ENCODE measurements around the gene C9orf85. TPM values are rescaled to one million over a fixed set of nuclear protein-coding genes. Genes with fewer than 3 reads are reported as not detected.

The C9orf85 gene
- total and polyA plus RNA-seq, 2 of the 4 experiments (the other 2 are of a cell fraction), result 4.3 to 8.4 TPM

- no peak overlapping the region for H4K5ac ChIP-seq (ENCODE audit: low read depth, low read length)
- in situ Hi-C loops (cut with MboI; ENCODE audit: low sequenced_read_pairs) (no loop called here), dilution Hi-C loops (cut with HindIII; ENCODE audit: low sequenced_read_pairs, unreplicated experiment) (no loop called here), intact Hi-C loops (cut with micrococcal nuclease) (no loop called here)
- no peak overlapping the region for H2BK120ac ChIP-seq (ENCODE audit: low read depth, low read length)
- WGBS, 2 experiments (ENCODE audit: extremely low coverage in 2 of 2, insufficient read length in 1 of 2), result 94% methylated on average over 6 of the region's 10 CpGs; no CpG with 5 or more reads in 1 of the 2 experiments
- no peak overlapping the region for H3K27ac ChIP-seq (ENCODE audit: insufficient read depth, low read length)
- ChIA-PET CTCF (interaction anchor here (0.6 kb wide), 1 partner anchor 11 kb away, joined by 3 read pairs; no protein-coding TSS in a partner anchor), POLR2A (ENCODE audit: unreplicated experiment) (no interaction called here)
- H3K18ac ChIP-seq (ENCODE audit: low read depth, low read length), result no peak overlapping the region
- H2AK9ac ChIP-seq (replicated peaks; ENCODE audit: low read depth, low read length, poor library complexity), result no peak overlapping the region
- no peak overlapping the region for H2BK5ac ChIP-seq (ENCODE audit: low read depth, low read length, poor library complexity, severe bottlenecking)
- no peak overlapping the region for H2AK5ac ChIP-seq (ENCODE audit: low read depth, low read length)
- H4K20me1 ChIP-seq (ENCODE audit: insufficient read depth, low read length), result peaks cover 4% of the 10 kb centered on the region
- H3K4me2 ChIP-seq (ENCODE audit: low read depth, low read length), result no peak overlapping the region
- no peaks in the 10 kb centered on the region for H3K36me3 ChIP-seq (ENCODE audit: control insufficient read depth, insufficient read depth, low read length)
- ATAC-seq (ENCODE audit: low read depth) (no peak), DNase-seq (no peak)
- BruUV-seq (replicated peaks), result no TSS peak
- H4K91ac ChIP-seq (ENCODE audit: insufficient read depth, low read depth, low read length), result no peak overlapping the region
- H3K27me3 ChIP-seq (ENCODE audit: control insufficient read depth, insufficient read depth, low read length), result no peaks in the 10 kb centered on the region
- H2BK15ac ChIP-seq (ENCODE audit: low read depth, low read length), result no peak overlapping the region
- peaks cover 10 to 16% of the 10 kb centered on the region in 2 experiments; a peak in 3 of 4 replicates for H3K79me1 ChIP-seq (ENCODE audit: low read depth in 1 of 2, low read length in 2 of 2)
- H2AFZ ChIP-seq (replicated peaks; ENCODE audit: low read length, poor library complexity), result no peak overlapping the region
- no peak overlapping the region for H3K4ac ChIP-seq (ENCODE audit: low read depth, low read length)
- H2BK20ac ChIP-seq (ENCODE audit: low read depth, low read length), result no peak overlapping the region
- 0 out of 2 replicates have a peak, but pooled peaks cover 1% of the 10 kb centered on the region for H3K4me1 ChIP-seq (ENCODE audit: control insufficient read depth, insufficient read depth, low read length)
- no peak for TF ChIP-seq SMC3 (IDR thresholded peaks at IDR 0.05; ENCODE audit: low read depth, low read length)
- no peak for TF ChIP-seq RAD21 (IDR thresholded peaks at IDR 0.05; ENCODE audit: low read length)
- TF ChIP-seq POLR2A (IDR thresholded peaks at IDR 0.05; ENCODE audit: low read depth, low read length), result no peak
- no peak for TF ChIP-seq BHLHE40 (IDR thresholded peaks at IDR 0.05; ENCODE audit: low read depth, low read length)
- TF ChIP-seq ELK1 (IDR thresholded peaks at IDR 0.05; ENCODE audit: borderline replicate concordance, low read depth, low read length), result no peak
- no peak for TF ChIP-seq CHD1 (IDR thresholded peaks at IDR 0.05; ENCODE audit: low read depth, low read length)
- TF ChIP-seq RFX5 (IDR thresholded peaks at IDR 0.05; ENCODE audit: low read depth, low read length), result no peak
- no peaks in the 10 kb centered on the region; the same call in 1 of the 2 replicates for H3K9me1 ChIP-seq (ENCODE audit: insufficient read depth, low read length)
- H3K14ac ChIP-seq (replicated peaks; ENCODE audit: low read depth, low read length), result no peak overlapping the region
- no peak overlapping the region for H3K23ac ChIP-seq (ENCODE audit: low read depth, low read length)
- H3K4me3 ChIP-seq (ENCODE audit: insufficient read depth, low read depth, low read length), result no peak overlapping the region
- peaks cover 3% of the 10 kb centered on the region for H3K9me3 ChIP-seq (ENCODE audit: control insufficient read depth, insufficient read depth, low read length)
- H3K56ac ChIP-seq (ENCODE audit: extremely low read depth, insufficient read depth, low read length), result no peak overlapping the region
- H4K8ac ChIP-seq (ENCODE audit: low read depth in 2 of 2, low read length in 2 of 2), result no peak overlapping the region
- H3K9ac ChIP-seq (ENCODE audit: low read depth, low read length), result no peak overlapping the region
These were observed 24.9 kb upstream of the C9orf85 start for GRCh38 chr9:71886541-71886940.
